Thyroid gland (tissue), 4 donors: ENCODE results near the gene GP9.

ENCODE experiments used
- POLR2A ChIP-seq, 2 donors: fragments of 450-650 bp; IDR thresholded peaks; one replicate each; pipeline ENCODE4 v1.6.1; 2017; ENCODE audit warnings: antibody characterized with exemption in 2 of 2, mild to moderate bottlenecking in 2 of 2, moderate library complexity in 1 of 2
- TF ChIP-seq, protein P1 (sequence below), 6 experiments: fragments of 200-600 bp in 3 of 6; fragments of 450-650 bp in 3 of 6; sonication (generic) in 3 of 6; IDR thresholded peaks; one replicate each; pipeline ENCODE4 v1.5.1; 2016 to 2019; ENCODE audit warnings: antibody characterized with exemption in 6 of 6, mild to moderate bottlenecking in 2 of 6, inconsistent platforms in 1 of 6, moderate library complexity in 1 of 6

DNA sequence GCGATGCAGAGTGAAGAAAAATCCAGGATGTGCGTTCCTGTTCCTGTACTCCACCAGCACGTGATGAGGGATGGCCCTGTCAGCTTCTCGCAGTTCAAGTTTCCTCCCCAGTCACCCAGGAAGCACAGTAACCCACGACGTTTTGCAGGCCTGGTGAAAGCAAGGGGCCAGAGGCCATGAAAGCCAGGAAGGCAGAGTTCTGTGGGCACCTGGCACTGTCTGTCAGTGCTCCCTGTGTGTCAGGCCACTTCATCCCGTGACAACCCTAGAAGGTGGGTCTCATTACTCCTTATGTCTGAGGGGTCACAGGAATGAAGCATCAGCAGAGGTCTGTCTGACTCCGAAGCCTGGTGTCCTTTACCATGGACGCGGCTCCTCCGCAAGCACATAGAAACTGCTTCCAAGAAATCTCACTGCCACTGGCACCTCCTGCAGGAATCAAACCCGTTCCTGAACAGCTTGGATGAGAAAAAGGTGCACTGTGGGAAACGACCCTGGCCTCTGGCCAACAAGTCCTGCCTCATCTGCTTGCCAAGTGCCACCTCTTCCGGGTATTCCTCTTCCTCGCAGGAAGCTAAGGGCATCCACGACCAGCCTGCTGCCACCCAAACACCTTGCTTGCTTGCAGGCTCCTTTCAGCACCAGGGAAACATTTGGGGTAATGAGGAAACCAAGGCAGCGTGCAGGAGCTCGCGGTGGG is 46.4 kb downstream of the GP9 start:
- TF ChIP-seq, protein P1, sequence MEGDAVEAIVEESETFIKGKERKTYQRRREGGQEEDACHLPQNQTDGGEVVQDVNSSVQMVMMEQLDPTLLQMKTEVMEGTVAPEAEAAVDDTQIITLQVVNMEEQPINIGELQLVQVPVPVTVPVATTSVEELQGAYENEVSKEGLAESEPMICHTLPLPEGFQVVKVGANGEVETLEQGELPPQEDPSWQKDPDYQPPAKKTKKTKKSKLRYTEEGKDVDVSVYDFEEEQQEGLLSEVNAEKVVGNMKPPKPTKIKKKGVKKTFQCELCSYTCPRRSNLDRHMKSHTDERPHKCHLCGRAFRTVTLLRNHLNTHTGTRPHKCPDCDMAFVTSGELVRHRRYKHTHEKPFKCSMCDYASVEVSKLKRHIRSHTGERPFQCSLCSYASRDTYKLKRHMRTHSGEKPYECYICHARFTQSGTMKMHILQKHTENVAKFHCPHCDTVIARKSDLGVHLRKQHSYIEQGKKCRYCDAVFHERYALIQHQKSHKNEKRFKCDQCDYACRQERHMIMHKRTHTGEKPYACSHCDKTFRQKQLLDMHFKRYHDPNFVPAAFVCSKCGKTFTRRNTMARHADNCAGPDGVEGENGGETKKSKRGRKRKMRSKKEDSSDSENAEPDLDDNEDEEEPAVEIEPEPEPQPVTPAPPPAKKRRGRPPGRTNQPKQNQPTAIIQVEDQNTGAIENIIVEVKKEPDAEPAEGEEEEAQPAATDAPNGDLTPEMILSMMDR (IDR thresholded peaks at IDR 0.05) = no peak
- TF ChIP-seq POLR2A (IDR thresholded peaks at IDR 0.05) = no peak
